Ovary (tissue), 3 donors: ENCODE data around the gene PDF.

Experiments
- CTCF ChIP-seq, 3 donors: fragments of 450-650 bp in 2 of 3; fragments of 200-600 bp in 1 of 3; IDR thresholded peaks; one replicate each; pipeline versions ENCODE4 v1.5.1 to v1.8.0; 2016 to 2022; ENCODE audit warnings: antibody characterized with exemption in 3 of 3, mild to moderate bottlenecking in 1 of 3
- EP300 ChIP-seq: sonication (generic); formaldehyde crosslinking; IDR thresholded peaks from one replicate; pipeline ENCODE4 v1.6.1; 2017; ENCODE audit warnings: antibody characterized with exemption
- POLR2A ChIP-seq: fragments of 450-650 bp; IDR thresholded peaks from one replicate; pipeline ENCODE4 v1.6.1; 2017; ENCODE audit warnings: antibody characterized with exemption, mild to moderate bottlenecking, moderate library complexity
- donor health status: DM: no; HTN: no; CAD: no.

DNA sequence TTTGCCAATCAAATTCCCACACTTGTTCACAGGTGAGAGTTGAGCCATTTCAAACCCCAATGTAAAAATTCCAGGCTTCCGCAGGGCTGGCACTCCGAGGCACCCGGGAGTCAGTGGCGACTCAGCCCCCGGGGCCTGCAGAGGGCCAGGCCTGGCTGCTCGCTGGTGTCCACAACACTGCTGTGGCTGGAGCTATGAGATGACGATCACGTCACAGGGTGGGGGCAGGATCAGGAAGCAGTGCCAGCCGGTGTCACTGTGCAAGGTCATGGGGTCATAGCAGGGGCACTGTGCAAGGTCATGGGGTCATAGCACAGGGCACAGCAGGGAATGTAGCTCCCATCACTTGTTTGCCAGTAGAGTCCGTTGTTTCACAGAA lies 11.5 kb downstream of the PDF start:
- TF ChIP-seq CTCF (IDR thresholded peaks at IDR 0.05) = no peak
- no peak for TF ChIP-seq EP300
- no peak for TF ChIP-seq POLR2A
